ENCODE measurements around the gene RAB43. TPM values are rescaled to one million over a fixed set of nuclear protein-coding genes. Genes with fewer than 3 reads are reported as not detected.

Gene RAB43
- total RNA-seq, 3 donors from 2014 or later (not counting 1 experiment from before 2014, with no cell fraction given), result 36.5 to 47.2 (median 38.3) TPM

DNA sequence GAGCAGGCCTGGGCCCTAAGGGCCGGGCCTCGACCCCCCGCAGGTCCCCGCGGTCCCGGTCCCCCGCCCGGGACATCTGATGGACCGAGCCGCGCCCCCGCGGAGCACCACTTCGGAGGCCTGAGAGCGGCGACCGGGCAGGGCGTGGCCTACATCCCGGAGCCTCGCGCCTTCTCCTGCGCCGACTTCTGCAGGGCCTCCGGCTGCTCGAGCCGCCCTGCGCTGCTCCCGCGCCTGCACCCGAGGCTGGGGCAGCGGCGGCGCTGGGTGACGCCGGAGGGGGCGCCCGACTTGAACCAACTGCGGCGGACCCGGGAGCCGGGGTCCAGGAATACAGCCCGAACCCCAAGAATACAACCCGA, 75.9 kb downstream of the RAB43 start:
- no peaks in the 10 kb centered on the region for H3K27me3 ChIP-seq (ENCODE audit: control insufficient read depth, insufficient read depth, low read length)
- peaks cover 0 to 5% of the 10 kb centered on the region in 2 donors for H3K4me1 Mint-ChIP-seq
- peaks cover 11% of the 10 kb centered on the region for H3K4me1 ChIP-seq (ENCODE audit: control insufficient read depth, insufficient read depth, low read length)
- no peaks in the 10 kb centered on the region for H3K9me3 ChIP-seq (ENCODE audit: control insufficient read depth, insufficient read depth, low read length)
- 4% methylated on average over 43 of the region's 43 CpGs for WGBS (ENCODE audit: insufficient coverage)
- peaks cover 7% of the 10 kb centered on the region for H3K36me3 Mint-ChIP-seq
- H3K27ac ChIP-seq (ENCODE audit: low read length), result no peak overlapping the region
- TF ChIP-seq, protein P1, sequence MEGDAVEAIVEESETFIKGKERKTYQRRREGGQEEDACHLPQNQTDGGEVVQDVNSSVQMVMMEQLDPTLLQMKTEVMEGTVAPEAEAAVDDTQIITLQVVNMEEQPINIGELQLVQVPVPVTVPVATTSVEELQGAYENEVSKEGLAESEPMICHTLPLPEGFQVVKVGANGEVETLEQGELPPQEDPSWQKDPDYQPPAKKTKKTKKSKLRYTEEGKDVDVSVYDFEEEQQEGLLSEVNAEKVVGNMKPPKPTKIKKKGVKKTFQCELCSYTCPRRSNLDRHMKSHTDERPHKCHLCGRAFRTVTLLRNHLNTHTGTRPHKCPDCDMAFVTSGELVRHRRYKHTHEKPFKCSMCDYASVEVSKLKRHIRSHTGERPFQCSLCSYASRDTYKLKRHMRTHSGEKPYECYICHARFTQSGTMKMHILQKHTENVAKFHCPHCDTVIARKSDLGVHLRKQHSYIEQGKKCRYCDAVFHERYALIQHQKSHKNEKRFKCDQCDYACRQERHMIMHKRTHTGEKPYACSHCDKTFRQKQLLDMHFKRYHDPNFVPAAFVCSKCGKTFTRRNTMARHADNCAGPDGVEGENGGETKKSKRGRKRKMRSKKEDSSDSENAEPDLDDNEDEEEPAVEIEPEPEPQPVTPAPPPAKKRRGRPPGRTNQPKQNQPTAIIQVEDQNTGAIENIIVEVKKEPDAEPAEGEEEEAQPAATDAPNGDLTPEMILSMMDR (IDR thresholded peaks at IDR 0.05), result no peak
- H3K27ac Mint-ChIP-seq, result peak overlapping the region in 1 of 2 donors; percentile 67
- H3K4me3 ChIP-seq (ENCODE audit: low read length), result peak overlapping the region; percentile 11
- H3K27me3 Mint-ChIP-seq (ENCODE audit: low read depth in 2 of 2), result peaks cover 12 to 13% of the 10 kb centered on the region in 2 donors
- peak overlapping the region; percentile 80 for H3K4me3 Mint-ChIP-seq
- H3K36me3 ChIP-seq (ENCODE audit: control insufficient read depth, insufficient read depth, low read length), result no peaks in the 10 kb centered on the region
- H3K9me3 Mint-ChIP-seq, result peaks cover 3% of the 10 kb centered on the region in 2 donors
- intact Hi-C loops (cut with micrococcal nuclease), result no loop called here
- ATAC-seq (peak; percentile 71 to 87 (median 84)), DNase-seq (peak; percentile 41 to 58)

DNA sequence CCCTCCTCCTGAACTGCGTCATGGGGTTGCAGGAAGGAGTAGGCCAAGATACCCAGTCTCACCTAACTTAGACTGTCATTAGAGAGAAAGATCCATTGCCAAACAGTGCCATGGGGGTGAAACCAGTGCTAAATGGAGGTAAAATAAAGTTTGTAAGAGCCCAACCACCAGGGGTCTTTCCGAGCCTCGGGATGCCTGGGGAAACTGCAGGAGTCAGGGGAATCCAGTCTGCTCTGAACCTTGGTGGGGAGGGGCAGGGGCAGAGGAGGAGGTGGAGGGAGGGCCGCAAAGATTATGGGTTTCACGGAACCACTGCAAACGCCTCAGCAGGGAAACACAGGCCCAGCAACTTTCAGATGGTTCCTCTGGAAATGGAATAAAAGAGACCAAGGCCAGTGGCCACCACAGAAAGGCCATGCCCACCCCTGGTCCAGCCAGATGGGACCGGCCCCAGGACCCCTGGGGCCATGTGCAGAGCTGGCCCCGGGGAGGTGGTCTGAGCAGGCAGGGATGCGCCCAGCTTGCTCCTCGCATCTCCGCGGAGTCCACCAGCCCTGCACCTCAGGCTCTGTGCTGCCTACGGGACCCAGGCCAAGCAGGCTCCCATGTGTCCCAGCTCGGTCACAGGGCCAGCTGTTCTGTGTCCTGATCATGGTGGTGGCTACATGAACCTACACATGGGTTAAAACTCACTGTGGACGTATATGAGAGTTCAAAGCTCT, 80.9 kb downstream of the RAB43 start:
- peaks cover 12% of the 10 kb centered on the region for H3K4me1 ChIP-seq (ENCODE audit: control insufficient read depth, insufficient read depth, low read length)
- TF ChIP-seq, protein P1 (IDR thresholded peaks at IDR 0.05), result no peak
- no peak for DNase-seq
- no peaks in the 10 kb centered on the region for H3K36me3 ChIP-seq (ENCODE audit: control insufficient read depth, insufficient read depth, low read length)
- no peak overlapping the region for H3K27ac Mint-ChIP-seq
- no peak overlapping the region for H3K4me3 ChIP-seq (ENCODE audit: low read length)
- H3K27ac ChIP-seq (ENCODE audit: low read length), result no peak overlapping the region
- intact Hi-C loops (cut with micrococcal nuclease), result no loop called here
- H3K4me1 Mint-ChIP-seq, result peaks cover 0 to 8% of the 10 kb centered on the region in 2 donors
- H3K27me3 Mint-ChIP-seq (ENCODE audit: low read depth in 2 of 2), result peaks cover 12 to 13% of the 10 kb centered on the region in 2 donors
- WGBS (ENCODE audit: insufficient coverage), result 89% methylated on average over 15 of the region's 15 CpGs
- no peak overlapping the region for H3K4me3 Mint-ChIP-seq
- ATAC-seq, result no peak
- H3K36me3 Mint-ChIP-seq, result no peaks in the 10 kb centered on the region
- no peaks in the 10 kb centered on the region for H3K9me3 Mint-ChIP-seq
- H3K27me3 ChIP-seq (ENCODE audit: control insufficient read depth, insufficient read depth, low read length), result no peaks in the 10 kb centered on the region
- H3K9me3 ChIP-seq (ENCODE audit: control insufficient read depth, insufficient read depth, low read length), result no peaks in the 10 kb centered on the region

DNA sequence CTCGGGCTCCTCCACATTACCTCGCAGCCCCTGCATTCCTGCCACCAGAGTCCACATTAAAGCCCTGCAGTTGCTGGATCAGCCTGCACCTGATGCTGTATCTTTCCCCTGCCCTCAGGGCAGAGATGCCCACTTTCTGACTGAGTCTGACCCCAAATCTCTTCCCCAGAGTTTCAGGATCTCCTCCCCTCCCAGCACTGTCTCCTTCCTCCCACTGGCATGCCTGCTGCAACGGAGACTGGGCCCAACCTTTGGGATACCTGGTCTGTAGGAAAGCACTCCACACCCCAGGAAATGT, 81.6 kb downstream of the RAB43 start:
- TF ChIP-seq, protein P1 (IDR thresholded peaks at IDR 0.05), result no peak
- H3K27ac ChIP-seq (ENCODE audit: low read length), result no peak overlapping the region
- intact Hi-C loops (cut with micrococcal nuclease), result no loop called here
- Mint-ChIP-seq H3K4me3 (no peak overlapping the region), H3K9me3 (no peaks in the 10 kb centered on the region), H3K36me3 (no peaks in the 10 kb centered on the region), H3K27me3 (ENCODE audit: low read depth in 2 of 2) (peaks cover 12 to 13% of the 10 kb centered on the region in 2 donors), H3K4me1 (peaks cover 0 to 8% of the 10 kb centered on the region in 2 donors), H3K27ac (no peak overlapping the region)
- DNase-seq (no peak), ATAC-seq (no peak)
- H3K27me3 ChIP-seq (ENCODE audit: control insufficient read depth, insufficient read depth, low read length), result no peaks in the 10 kb centered on the region
- no peak overlapping the region for H3K4me3 ChIP-seq (ENCODE audit: low read length)
- WGBS (ENCODE audit: insufficient coverage), result 65% methylated on average over 3 of the region's 3 CpGs
- no peaks in the 10 kb centered on the region for H3K36me3 ChIP-seq (ENCODE audit: control insufficient read depth, insufficient read depth, low read length)
- no peaks in the 10 kb centered on the region for H3K9me3 ChIP-seq (ENCODE audit: control insufficient read depth, insufficient read depth, low read length)
- peaks cover 7% of the 10 kb centered on the region for H3K4me1 ChIP-seq (ENCODE audit: control insufficient read depth, insufficient read depth, low read length)

All from natural killer cell (primary cell).